Neural progenitor cell (in vitro differentiated cells): Measurements from ENCODE around the gene HMGA1.

ENCODE experiments used
- EZH2phosphoT487 ChIP-seq: fragments of 200-600 bp; sonication (generic); IDR thresholded peaks from 2 replicates; pipeline ENCODE4 v1.6.1; 2017; ENCODE audit warnings: antibody characterized with exemption
- TF ChIP-seq, protein P1 (sequence below): fragments of 200-600 bp; sonication (generic); IDR thresholded peaks from 2 replicates; pipeline ENCODE4 v1.5.1; 2017; ENCODE audit warnings: antibody characterized with exemption, mild to moderate bottlenecking

DNA sequence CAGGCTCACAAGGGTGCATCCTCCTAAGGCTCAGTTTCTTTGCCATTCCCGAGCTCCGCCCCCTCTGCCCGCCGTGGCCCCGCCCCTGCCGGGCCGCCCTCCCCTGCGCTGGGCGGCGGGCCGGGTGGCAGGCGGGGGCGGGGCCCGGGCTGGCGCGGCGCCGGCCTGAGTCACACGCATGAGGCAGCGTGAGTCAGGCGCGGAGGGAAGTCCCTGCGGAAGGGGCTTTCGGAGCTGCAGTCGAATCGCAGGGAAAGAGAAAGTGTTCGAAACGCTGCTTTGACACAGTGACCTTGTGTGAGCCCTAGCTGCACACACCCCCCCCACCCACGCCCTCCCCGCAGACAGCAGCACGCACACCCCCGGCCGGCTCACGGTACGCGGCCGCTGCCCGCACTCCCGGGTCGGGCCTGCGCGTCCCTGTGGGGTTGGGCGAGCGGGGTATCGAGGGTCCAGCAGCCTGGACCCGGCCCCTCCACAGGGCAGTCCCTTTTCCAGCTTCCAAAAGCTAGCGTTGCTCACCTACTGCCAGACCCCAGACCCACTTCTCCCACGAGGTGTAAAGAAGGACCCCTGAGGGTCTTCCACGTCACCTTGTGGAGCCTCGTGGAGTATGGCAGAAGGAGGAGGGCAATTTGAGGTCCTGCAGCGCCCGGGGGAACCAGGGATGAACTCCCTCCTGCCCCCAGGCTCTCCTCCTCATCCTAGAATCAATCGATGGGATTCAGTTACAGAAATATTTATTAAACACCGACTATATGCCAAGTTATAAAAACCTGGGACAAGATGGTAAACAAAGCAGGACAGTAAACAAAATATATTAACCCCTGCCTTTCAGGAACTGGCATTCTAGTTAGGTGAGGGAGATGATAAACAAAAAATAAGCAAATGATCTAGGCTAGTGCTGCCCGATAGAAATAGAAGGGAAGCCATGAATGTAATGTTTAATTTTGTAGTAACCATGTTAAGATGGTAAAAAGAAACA, 12.4 kb upstream of the HMGA1 start:
- TF ChIP-seq, protein P1, sequence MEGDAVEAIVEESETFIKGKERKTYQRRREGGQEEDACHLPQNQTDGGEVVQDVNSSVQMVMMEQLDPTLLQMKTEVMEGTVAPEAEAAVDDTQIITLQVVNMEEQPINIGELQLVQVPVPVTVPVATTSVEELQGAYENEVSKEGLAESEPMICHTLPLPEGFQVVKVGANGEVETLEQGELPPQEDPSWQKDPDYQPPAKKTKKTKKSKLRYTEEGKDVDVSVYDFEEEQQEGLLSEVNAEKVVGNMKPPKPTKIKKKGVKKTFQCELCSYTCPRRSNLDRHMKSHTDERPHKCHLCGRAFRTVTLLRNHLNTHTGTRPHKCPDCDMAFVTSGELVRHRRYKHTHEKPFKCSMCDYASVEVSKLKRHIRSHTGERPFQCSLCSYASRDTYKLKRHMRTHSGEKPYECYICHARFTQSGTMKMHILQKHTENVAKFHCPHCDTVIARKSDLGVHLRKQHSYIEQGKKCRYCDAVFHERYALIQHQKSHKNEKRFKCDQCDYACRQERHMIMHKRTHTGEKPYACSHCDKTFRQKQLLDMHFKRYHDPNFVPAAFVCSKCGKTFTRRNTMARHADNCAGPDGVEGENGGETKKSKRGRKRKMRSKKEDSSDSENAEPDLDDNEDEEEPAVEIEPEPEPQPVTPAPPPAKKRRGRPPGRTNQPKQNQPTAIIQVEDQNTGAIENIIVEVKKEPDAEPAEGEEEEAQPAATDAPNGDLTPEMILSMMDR, result no peak
- no peak for TF ChIP-seq EZH2phosphoT487
